WTC11 (cell line): ENCODE data around the gene METAP1. TPM values are rescaled to one million over a fixed set of nuclear protein-coding genes. Genes with fewer than 3 reads are reported as not detected.

Experiments
- ATAC-seq: fragments of 200-7000 bp; cut with Tn5 transposase; 2 replicates; pipeline ENCODE4 v1.10.0; 2021; ENCODE audit warnings: mild to moderate bottlenecking, moderate library complexity
- CTCF ChIA-PET: fragments of 300-600 bp; sonication (Branson Sonifier 250); formaldehyde crosslinking; loops from one replicate; lab custom pipeline; 2021; ENCODE audit warnings: antibody characterized with exemption; lab: Charles Lee
- POLR2A ChIA-PET: fragments of 350-600 bp; sonication (Branson Sonifier 250); formaldehyde crosslinking; loops from one replicate; lab custom pipeline; 2021; ENCODE audit warnings: antibody characterized with exemption; lab: Charles Lee
- DNase-seq: peaks from one replicate; pipeline ENCODE4 v3.0.0; 2021; ENCODE audit warnings: low spot score
- H3K27ac Mint-ChIP-seq: 2 replicates; pipeline ENCODE4 v1.8.0; 2021; ENCODE audit warnings: mixed read lengths
- H3K27me3 Mint-ChIP-seq: 2 replicates; pipeline ENCODE4 v1.8.0; 2021; ENCODE audit warnings: low read depth, mild to moderate bottlenecking, moderate library complexity, mixed read lengths
- H3K36me3 Mint-ChIP-seq: 2 replicates; pipeline ENCODE4 v1.8.0; 2021; ENCODE audit warnings: mixed read lengths
- H3K4me1 Mint-ChIP-seq: 2 replicates; pipeline ENCODE4 v1.8.0; 2022; ENCODE audit warnings: mixed read lengths
- H3K4me3 Mint-ChIP-seq: 2 replicates; pipeline ENCODE4 v1.8.0; 2021; ENCODE audit warnings: mild to moderate bottlenecking, moderate library complexity, mixed read lengths
- H3K9me3 Mint-ChIP-seq: 2 replicates; pipeline ENCODE4 v1.8.0; 2021; ENCODE audit warnings: mixed read lengths
- CREM ChIP-seq: sonication (generic); formaldehyde crosslinking; IDR thresholded peaks from 2 replicates; pipeline ENCODE4 v1.8.1; 2022; ENCODE audit warnings: mild to moderate bottlenecking, missing genetic modification reagents, moderate library complexity
- CTCF ChIP-seq: fragments of 200-600 bp; IDR thresholded peaks from 2 replicates; pipeline ENCODE4 v1.8.0; 2022; ENCODE audit warnings: antibody characterized with exemption
- GRHL2 ChIP-seq: fragments of 250-450 bp; sonication (Bioruptor Pico); IDR thresholded peaks from 2 replicates; pipeline ENCODE4 v1.8.0; 2022; ENCODE audit warnings: mild to moderate bottlenecking, moderate library complexity; ENCODE audit not compliant: insufficient replicate concordance, severe bottlenecking
- GTF2I ChIP-seq: fragments of 250-450 bp; sonication (Bioruptor Pico); conservative IDR thresholded peaks from 2 replicates; pipeline ENCODE4 v1.4.0; 2021; ENCODE audit warnings: mild to moderate bottlenecking
- JUN ChIP-seq: sonication (generic); formaldehyde crosslinking; IDR thresholded peaks from 2 replicates; pipeline ENCODE4 v1.8.0; 2023; ENCODE audit warnings: mild to moderate bottlenecking, missing genetic modification reagents
- MYBL2 ChIP-seq: sonication (generic); formaldehyde crosslinking; IDR thresholded peaks from 2 replicates; pipeline ENCODE4 v1.8.1; 2023; ENCODE audit warnings: mild to moderate bottlenecking, moderate library complexity, missing genetic modification reagents
- NFE2L1 ChIP-seq: sonication (generic); formaldehyde crosslinking; IDR thresholded peaks from 2 replicates; pipeline ENCODE4 v1.8.1; 2023; ENCODE audit warnings: missing genetic modification reagents
- NFYB ChIP-seq: sonication (generic); formaldehyde crosslinking; conservative IDR thresholded peaks from 2 replicates; pipeline ENCODE4 v1.8.0; 2022; ENCODE audit warnings: low read depth, missing genetic modification reagents
- NR3C1 ChIP-seq: sonication (generic); formaldehyde crosslinking; conservative IDR thresholded peaks from 2 replicates; pipeline ENCODE4 v1.8.1; 2023; ENCODE audit warnings: low read depth, mild to moderate bottlenecking, missing genetic modification reagents
- PRDM15 ChIP-seq: sonication (generic); formaldehyde crosslinking; IDR thresholded peaks from 2 replicates; pipeline ENCODE4 v1.8.0; 2022; ENCODE audit warnings: missing genetic modification reagents
- TEAD1 ChIP-seq: sonication (generic); formaldehyde crosslinking; IDR thresholded peaks from 2 replicates; pipeline ENCODE4 v1.8.0; 2022; ENCODE audit warnings: mild to moderate bottlenecking, missing genetic modification reagents
- ZNF232 ChIP-seq: sonication (generic); formaldehyde crosslinking; IDR thresholded peaks from 2 replicates; pipeline ENCODE4 v1.8.0; 2022; ENCODE audit warnings: mild to moderate bottlenecking, missing genetic modification reagents
- ZNF423 ChIP-seq: fragments of 250-450 bp; sonication (Bioruptor Pico); IDR thresholded peaks from 2 replicates; pipeline ENCODE4 v2.1.2; 2022; ENCODE audit warnings: mild to moderate bottlenecking, moderate library complexity
- total RNA-seq: library from RNA; stranded (reverse); gene quantifications from 3 replicates; pipeline ENCODE4 v1.2.3, GENCODE V29; 2021
- TF ChIP-seq, protein P1 (sequence below): sonication (generic); formaldehyde crosslinking; IDR thresholded peaks from 2 replicates; pipeline ENCODE4 v1.8.0; 2023; ENCODE audit warnings: mild to moderate bottlenecking, missing genetic modification reagents
- TF ChIP-seq, protein P2 (sequence below): fragments of 250-450 bp; sonication (Bioruptor Pico); IDR thresholded peaks from 2 replicates; pipeline ENCODE4 v1.9.0; 2021; ENCODE audit warnings: mild to moderate bottlenecking
- TF ChIP-seq, protein P3 (sequence below): sonication (generic); formaldehyde crosslinking; IDR thresholded peaks from 2 replicates; pipeline ENCODE4 v1.8.1; 2023; ENCODE audit warnings: mild to moderate bottlenecking, missing genetic modification reagents, moderate library complexity
- TF ChIP-seq, protein P4 (sequence below): sonication (generic); formaldehyde crosslinking; IDR thresholded peaks from 2 replicates; pipeline ENCODE4 v1.8.0; 2022; ENCODE audit warnings: mild to moderate bottlenecking, missing genetic modification reagents
- TF ChIP-seq, protein P5 (sequence below): sonication (generic); formaldehyde crosslinking; IDR thresholded peaks from 2 replicates; pipeline ENCODE4 v1.8.0; 2022; ENCODE audit warnings: mild to moderate bottlenecking, missing genetic modification reagents

METAP1 gene
- total RNA-seq, 1 experiment from 2014 or later, result 102 TPM

GRCh38 chr4:99011910-99012309, 16.4 kb downstream of the METAP1 start:
- H3K4me3 Mint-ChIP-seq, result no peak overlapping the region
- CTCF ChIA-PET, result interaction anchor here (1.3 to 1.6 kb wide), 2 partner anchors 17 to 44 kb away, joined by 5 to 6 read pairs; partner anchors contain the start of gene METAP1
- H3K9me3 Mint-ChIP-seq, result peaks cover 25% of the 10 kb centered on the region
- peaks cover 44% of the 10 kb centered on the region for H3K4me1 Mint-ChIP-seq
- POLR2A ChIA-PET, result no interaction called here
- ATAC-seq, result no peak
- H3K27ac Mint-ChIP-seq, result no peak overlapping the region
- peaks cover 38% of the 10 kb centered on the region for H3K36me3 Mint-ChIP-seq
- TF ChIP-seq NFYB (CRISPR knock-in tag) (no peak), CTCF (no peak), GTF2I (CRISPR knock-in tag) (no peak), NFE2L1 (CRISPR knock-in tag) (no peak), GRHL2 (CRISPR knock-in tag) (no peak), NR3C1 (CRISPR knock-in tag) (no peak), ZNF423 (no peak), JUN (no peak), PRDM15 (CRISPR knock-in tag) (no peak), TEAD1 (no peak), CREM (no peak), ZNF232 (no peak), MYBL2 (no peak)
- TF ChIP-seq, protein P1, sequence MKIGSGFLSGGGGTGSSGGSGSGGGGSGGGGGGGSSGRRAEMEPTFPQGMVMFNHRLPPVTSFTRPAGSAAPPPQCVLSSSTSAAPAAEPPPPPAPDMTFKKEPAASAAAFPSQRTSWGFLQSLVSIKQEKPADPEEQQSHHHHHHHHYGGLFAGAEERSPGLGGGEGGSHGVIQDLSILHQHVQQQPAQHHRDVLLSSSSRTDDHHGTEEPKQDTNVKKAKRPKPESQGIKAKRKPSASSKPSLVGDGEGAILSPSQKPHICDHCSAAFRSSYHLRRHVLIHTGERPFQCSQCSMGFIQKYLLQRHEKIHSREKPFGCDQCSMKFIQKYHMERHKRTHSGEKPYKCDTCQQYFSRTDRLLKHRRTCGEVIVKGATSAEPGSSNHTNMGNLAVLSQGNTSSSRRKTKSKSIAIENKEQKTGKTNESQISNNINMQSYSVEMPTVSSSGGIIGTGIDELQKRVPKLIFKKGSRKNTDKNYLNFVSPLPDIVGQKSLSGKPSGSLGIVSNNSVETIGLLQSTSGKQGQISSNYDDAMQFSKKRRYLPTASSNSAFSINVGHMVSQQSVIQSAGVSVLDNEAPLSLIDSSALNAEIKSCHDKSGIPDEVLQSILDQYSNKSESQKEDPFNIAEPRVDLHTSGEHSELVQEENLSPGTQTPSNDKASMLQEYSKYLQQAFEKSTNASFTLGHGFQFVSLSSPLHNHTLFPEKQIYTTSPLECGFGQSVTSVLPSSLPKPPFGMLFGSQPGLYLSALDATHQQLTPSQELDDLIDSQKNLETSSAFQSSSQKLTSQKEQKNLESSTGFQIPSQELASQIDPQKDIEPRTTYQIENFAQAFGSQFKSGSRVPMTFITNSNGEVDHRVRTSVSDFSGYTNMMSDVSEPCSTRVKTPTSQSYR (CRISPR knock-in tag), result no peak
- TF ChIP-seq, protein P2, sequence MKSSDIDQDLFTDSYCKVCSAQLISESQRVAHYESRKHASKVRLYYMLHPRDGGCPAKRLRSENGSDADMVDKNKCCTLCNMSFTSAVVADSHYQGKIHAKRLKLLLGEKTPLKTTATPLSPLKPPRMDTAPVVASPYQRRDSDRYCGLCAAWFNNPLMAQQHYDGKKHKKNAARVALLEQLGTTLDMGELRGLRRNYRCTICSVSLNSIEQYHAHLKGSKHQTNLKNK (CRISPR knock-in tag), result no peak
- TF ChIP-seq, protein P3, sequence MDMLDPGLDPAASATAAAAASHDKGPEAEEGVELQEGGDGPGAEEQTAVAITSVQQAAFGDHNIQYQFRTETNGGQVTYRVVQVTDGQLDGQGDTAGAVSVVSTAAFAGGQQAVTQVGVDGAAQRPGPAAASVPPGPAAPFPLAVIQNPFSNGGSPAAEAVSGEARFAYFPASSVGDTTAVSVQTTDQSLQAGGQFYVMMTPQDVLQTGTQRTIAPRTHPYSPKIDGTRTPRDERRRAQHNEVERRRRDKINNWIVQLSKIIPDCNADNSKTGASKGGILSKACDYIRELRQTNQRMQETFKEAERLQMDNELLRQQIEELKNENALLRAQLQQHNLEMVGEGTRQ (CRISPR knock-in tag), result no peak
- TF ChIP-seq, protein P4, sequence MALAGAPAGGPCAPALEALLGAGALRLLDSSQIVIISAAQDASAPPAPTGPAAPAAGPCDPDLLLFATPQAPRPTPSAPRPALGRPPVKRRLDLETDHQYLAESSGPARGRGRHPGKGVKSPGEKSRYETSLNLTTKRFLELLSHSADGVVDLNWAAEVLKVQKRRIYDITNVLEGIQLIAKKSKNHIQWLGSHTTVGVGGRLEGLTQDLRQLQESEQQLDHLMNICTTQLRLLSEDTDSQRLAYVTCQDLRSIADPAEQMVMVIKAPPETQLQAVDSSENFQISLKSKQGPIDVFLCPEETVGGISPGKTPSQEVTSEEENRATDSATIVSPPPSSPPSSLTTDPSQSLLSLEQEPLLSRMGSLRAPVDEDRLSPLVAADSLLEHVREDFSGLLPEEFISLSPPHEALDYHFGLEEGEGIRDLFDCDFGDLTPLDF (CRISPR knock-in tag), result no peak
- TF ChIP-seq, protein P5, sequence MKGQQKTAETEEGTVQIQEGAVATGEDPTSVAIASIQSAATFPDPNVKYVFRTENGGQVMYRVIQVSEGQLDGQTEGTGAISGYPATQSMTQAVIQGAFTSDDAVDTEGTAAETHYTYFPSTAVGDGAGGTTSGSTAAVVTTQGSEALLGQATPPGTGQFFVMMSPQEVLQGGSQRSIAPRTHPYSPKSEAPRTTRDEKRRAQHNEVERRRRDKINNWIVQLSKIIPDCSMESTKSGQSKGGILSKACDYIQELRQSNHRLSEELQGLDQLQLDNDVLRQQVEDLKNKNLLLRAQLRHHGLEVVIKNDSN (CRISPR knock-in tag), result no peak
- no peaks in the 10 kb centered on the region for H3K27me3 Mint-ChIP-seq
- DNase-seq, result no peak
